HG03280 (cell line): ENCODE data around the gene C1orf53.
"Not testable (repeated sequence)": the region's sequence is repeated elsewhere in the genome, so short reads cannot be mapped to it uniquely, and the experiment has no call there.

Experiments
- ATAC-seq: cut with Tn5 transposase; IDR thresholded peaks from one replicate; pipeline ENCODE4 v1.9.1; 2021; ENCODE audit warnings: mild to moderate bottlenecking, moderate library complexity; ENCODE audit not compliant: unreplicated experiment

The C1orf53 gene

GRCh38 chr1:197902454-197903195 lies at the start of gene C1orf53:
TSS of gene C1orf53 (plus strand) at chr1:197902630. CDS start at chr1:197902650, 20 bp downstream.
- peak; percentile 95 for ATAC-seq

GRCh38 chr1:197855751-197856150 lies 46.7 kb upstream of the C1orf53 start:
- ATAC-seq: not testable (repeated sequence)

GRCh38 chr1:197857477-197857876 lies 45.0 kb upstream of the C1orf53 start:
- no peak for ATAC-seq

- ATAC-seq: no peak
Observed at GRCh38 chr1:197859024-197859423, 43.4 kb upstream of the C1orf53 start.

GRCh38 chr1:197862221-197862620 lies 40.2 kb upstream of the C1orf53 start:
- no peak for ATAC-seq

DNA sequence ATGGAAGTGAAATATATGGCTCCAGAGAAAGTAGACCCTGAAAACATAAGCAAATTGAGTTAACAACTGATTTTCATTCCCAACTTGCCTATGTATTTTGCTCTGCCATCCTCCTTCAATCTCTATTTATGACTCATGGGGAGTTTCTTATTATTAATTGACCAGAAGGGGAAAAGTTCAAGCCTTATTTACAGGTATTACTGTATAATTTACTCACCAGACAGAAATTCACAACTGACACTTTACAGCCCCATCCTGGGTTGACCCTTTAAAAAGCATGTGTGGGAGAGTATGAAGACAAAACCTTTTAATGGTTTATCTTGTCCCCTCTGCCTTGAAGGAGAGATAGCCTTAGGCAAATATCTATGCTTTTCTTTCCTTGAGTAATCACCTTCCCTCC lies 39.8 kb upstream of the C1orf53 start:
- ATAC-seq: no peak

DNA sequence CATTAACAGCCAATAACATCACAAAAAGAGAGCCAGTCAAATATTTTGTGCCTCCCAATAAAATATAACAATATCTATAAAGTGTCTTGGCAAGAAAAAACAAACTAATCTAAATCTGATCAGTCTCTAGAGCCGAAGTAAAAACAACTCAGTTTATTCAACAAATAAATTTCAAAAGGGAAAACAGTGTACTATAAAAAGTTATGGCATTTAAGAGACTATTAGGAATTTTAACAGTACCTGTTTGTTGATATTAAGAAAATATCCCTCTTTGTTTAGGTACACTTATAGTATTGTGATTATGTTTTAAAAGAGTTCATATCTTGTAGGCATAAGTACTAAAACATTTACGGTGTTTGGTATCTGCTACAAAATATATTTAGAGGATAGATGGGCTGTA lies 36.6 kb upstream of the C1orf53 start:
- no peak for ATAC-seq

DNA sequence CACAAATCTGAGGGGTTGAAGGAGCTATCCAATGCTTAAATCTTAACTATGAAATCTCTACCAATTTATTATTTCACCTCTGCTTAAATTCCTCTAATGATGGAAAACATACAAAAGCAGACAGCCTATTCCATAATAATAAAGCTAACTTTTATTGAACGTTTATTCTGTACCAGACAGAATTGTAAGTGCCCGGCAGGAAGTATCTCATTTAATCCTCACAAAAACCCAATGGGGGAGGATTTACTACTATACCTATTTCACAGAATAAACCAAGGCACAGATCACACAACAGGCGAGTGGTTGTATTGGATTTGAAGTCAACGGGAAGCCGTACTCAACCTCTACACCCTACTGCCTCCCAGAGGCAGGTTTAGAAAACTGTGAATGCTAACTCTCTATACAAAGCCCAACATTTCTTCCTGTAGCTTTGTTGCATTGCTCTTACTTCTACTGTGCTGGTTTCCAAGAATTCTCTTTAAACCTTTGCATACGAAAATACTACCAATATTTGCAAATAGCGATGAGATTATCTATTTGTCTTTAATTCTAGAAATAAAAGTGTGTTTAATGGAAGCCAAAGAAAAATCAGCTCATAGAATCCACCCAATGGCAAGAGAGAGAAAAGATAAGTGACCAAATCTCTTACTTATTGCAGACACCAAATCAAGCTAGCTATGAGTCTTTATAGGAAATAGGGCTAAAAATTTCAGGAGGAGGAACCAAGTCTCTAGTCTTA lies 33.5 kb upstream of the C1orf53 start:
- ATAC-seq: peak; percentile 90

- ATAC-seq: no peak
Observed at GRCh38 chr1:197869490-197870077, 32.8 kb upstream of the C1orf53 start.

- ATAC-seq: no peak
Observed at GRCh38 chr1:197876894-197877293, 25.5 kb upstream of the C1orf53 start.

GRCh38 chr1:197880385-197880784 lies 22.0 kb upstream of the C1orf53 start:
- ATAC-seq: not testable (repeated sequence)

DNA sequence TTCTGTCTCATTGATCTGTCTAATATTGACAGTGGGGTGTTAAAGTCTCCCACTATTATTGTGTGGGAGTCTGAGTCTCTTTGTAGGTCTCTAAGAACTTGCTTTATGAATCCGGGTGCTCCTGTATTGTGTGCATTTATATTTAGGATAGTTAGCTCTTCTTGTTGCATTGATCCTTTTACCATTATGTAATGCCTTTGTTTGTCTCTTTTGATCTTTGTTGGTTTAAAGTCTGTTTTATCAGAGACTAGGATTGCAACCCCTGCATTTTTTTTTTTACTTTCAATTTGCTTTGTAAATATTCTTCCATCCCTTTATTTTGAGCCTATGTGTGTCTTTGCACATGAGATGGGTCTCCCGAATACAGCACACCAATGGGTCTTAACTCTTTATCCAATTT lies 20.2 kb upstream of the C1orf53 start:
- ATAC-seq: not testable (repeated sequence)

- no peak for ATAC-seq
Observed at GRCh38 chr1:197884173-197884572, 18.3 kb upstream of the C1orf53 start.

DNA sequence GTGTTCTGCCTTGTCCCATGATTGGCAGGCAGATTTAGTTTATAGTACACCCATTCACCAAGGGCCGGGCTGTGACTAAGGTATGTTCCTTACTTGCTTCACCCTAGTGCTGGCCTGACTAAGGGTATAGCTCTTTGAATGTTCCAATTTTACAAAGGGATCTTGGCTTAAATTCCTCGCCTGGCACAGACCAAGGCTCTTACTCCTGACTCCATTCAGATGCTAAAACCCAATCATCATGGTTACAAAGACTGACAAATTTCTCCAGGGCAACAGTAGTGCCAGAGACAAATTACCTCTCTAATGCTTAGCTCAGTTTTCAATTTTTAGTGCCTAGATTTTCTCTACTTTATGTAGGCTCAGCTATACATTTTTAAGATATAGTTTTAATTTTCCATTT lies 11.5 kb upstream of the C1orf53 start:
- no peak for ATAC-seq

DNA sequence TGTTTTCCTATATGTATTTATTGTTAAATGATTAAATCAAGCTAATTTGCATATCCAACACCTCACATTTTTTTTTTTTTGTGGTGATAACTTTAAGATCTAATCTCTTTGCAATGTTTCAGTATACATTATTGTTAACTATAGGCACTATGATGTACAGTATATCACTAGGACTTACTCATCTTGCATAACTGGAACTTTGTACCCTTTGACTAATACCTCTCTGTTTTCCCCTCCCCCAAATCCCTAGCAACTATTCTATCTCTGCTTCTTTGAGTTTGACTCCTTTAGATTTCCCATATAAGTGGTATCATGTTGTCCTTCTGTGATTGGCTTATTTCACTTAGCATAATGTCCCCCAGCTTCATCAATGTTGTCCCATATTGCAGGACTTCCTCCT lies 9.7 kb upstream of the C1orf53 start:
- ATAC-seq: no peak

GRCh38 chr1:197896301-197896700 lies 6.1 kb upstream of the C1orf53 start:
- no peak for ATAC-seq

DNA sequence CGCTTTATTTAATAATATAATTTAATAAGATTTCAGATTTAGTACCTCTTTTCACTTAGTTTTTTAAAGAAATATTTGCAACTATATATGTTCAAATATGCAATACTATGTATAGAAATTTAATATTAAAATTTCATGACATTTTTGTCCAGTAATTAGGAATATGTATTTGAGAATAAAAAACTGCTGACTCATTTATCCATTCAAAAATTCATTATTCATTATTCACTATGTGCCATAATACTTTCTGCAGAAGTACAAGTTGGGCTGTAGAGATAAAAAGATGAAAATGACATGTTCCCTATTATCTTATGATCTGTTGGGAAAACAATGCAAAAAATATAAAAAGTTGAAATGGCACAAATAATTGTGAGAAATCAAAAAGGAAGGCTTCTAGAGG lies 3.4 kb upstream of the C1orf53 start:
- ATAC-seq: no peak

DNA sequence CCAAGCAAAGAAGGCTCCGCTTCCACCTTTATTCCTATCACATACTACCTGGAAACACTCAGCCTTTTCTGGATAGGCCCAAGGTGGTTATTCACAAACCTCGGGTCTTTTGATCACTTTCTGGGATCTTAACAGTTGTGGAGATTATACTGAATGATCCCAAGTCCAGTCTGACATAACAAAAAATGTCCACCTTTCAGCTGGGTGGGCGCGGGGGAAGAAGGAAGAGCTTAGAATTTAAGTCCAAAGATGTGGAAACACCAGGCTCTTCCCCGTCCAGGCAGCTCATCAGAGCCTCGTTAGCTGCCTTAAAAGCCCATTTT lies 338 bp upstream of the C1orf53 start:
- ATAC-seq: no peak

- no peak for ATAC-seq
Observed at GRCh38 chr1:197903196-197903514, 725 bp downstream of the C1orf53 start.

GRCh38 chr1:197904126-197904787 lies 1.8 kb downstream of the C1orf53 start:
- no peak for ATAC-seq

- ATAC-seq: no peak
Observed at GRCh38 chr1:197905699-197906351, 3.4 kb downstream of the C1orf53 start.
